Activated T-cell treated with anti-CD3 and anti-CD28 coated beads for 24 hours (primary cell): Measurements from ENCODE around the gene DNAAF9.

Source experiments
- DNase-seq: peaks from one replicate; pipeline ENCODE4 v3.0.0-alpha.2; 2020; ENCODE audit warnings: low read depth

DNAAF9 gene

GRCh38 chr20:3371754-3372153 is 35.7 kb downstream of the DNAAF9 start:
- DNase-seq = no peak

- DNase-seq = no peak
Observed at GRCh38 chr20:3367089-3367488, 40.4 kb downstream of the DNAAF9 start.

GRCh38 chr20:3364323-3365013 is 43.0 kb downstream of the DNAAF9 start:
- no peak for DNase-seq

GRCh38 chr20:3360752-3361151 is 46.7 kb downstream of the DNAAF9 start:
- DNase-seq = no peak

- no peak for DNase-seq
Observed at GRCh38 chr20:3358676-3359340, 48.7 kb downstream of the DNAAF9 start.
